Measurements from ENCODE around the gene ERBB3. TPM values are rescaled to one million over a fixed set of nuclear protein-coding genes. Genes with fewer than 3 reads are reported as not detected.

Gene ERBB3
- total and polyA plus RNA-seq, 2 experiments from 2014 or later: 56.1 to 104 TPM

GRCh38 chr12:56037161-56037560 is 42.8 kb upstream of the ERBB3 start:
- Histone ChIP-seq H3K4me3 (no peak overlapping the region), H3K4me1 (ENCODE audit: insufficient read depth) (peaks cover 6% of the 10 kb centered on the region), H3K9me3 (ENCODE audit: low read depth) (no peaks in the 10 kb centered on the region), H3K4me2 (no peak overlapping the region), H2AFZ (no peak overlapping the region), H3K9me2 (replicated peaks; ENCODE audit: insufficient read depth) (no peaks in the 10 kb centered on the region), H3K27me3 (no peaks in the 10 kb centered on the region), H3K36me3 (replicated peaks; ENCODE audit: insufficient read depth, low read depth) (no peaks in the 10 kb centered on the region), H4K20me1 (ENCODE audit: insufficient read depth, poor library complexity, severe bottlenecking) (no peaks in the 10 kb centered on the region), H3K27ac (no peak overlapping the region), H3K79me2 (peaks cover 2% of the 10 kb centered on the region)
- TF ChIP-seq EZH2 (IDR thresholded peaks at IDR 0.05; ENCODE audit: borderline replicate concordance): no peak
- TF ChIP-seq CTCF (IDR thresholded peaks at IDR 0.05; ENCODE audit: poor library complexity): no peak
- TF ChIP-seq EZH2phosphoT487 (IDR thresholded peaks at IDR 0.05; ENCODE audit: low read depth, severe bottlenecking, unreplicated experiment): no peak
- 88% methylated on average over 2 of the region's 2 CpGs for whole genome bisulfite sequencing (ENCODE audit: low lambda C conversion rate, missing lambda C conversion rate)
- DNase-seq (ENCODE audit: low spot score): no peak

GRCh38 chr12:56038022-56038655 is 41.8 kb upstream of the ERBB3 start:
- no peak for DNase-seq (ENCODE audit: low spot score)
- no peak overlapping the region for H2AFZ ChIP-seq
- TF ChIP-seq CTCF (IDR thresholded peaks at IDR 0.05; ENCODE audit: poor library complexity) (no peak), EZH2phosphoT487 (IDR thresholded peaks at IDR 0.05; ENCODE audit: low read depth, severe bottlenecking, unreplicated experiment) (no peak), EZH2 (IDR thresholded peaks at IDR 0.05; ENCODE audit: borderline replicate concordance) (no peak)
- peaks cover 6% of the 10 kb centered on the region for H4K20me1 ChIP-seq (ENCODE audit: insufficient read depth, poor library complexity, severe bottlenecking)
- peaks cover 9% of the 10 kb centered on the region for H3K4me1 ChIP-seq (ENCODE audit: insufficient read depth)
- H3K9me3 ChIP-seq (ENCODE audit: low read depth): no peaks in the 10 kb centered on the region
- H3K36me3 ChIP-seq (replicated peaks; ENCODE audit: insufficient read depth, low read depth): no peaks in the 10 kb centered on the region
- H3K9me2 ChIP-seq (replicated peaks; ENCODE audit: insufficient read depth): no peaks in the 10 kb centered on the region
- whole genome bisulfite sequencing (ENCODE audit: low lambda C conversion rate, missing lambda C conversion rate): 71% methylated on average over 2 of the region's 2 CpGs
- H3K4me3 ChIP-seq: no peak overlapping the region
- H3K79me2 ChIP-seq: peaks cover 12% of the 10 kb centered on the region
- H3K27ac ChIP-seq: no peak overlapping the region
- H3K4me2 ChIP-seq: no peak overlapping the region
- H3K27me3 ChIP-seq: no peaks in the 10 kb centered on the region

GRCh38 chr12:56040151-56040550 is 39.8 kb upstream of the ERBB3 start:
- no peak overlapping the region for H3K4me3 ChIP-seq
- H3K36me3 ChIP-seq (replicated peaks; ENCODE audit: insufficient read depth, low read depth): no peaks in the 10 kb centered on the region
- H3K9me3 ChIP-seq (ENCODE audit: low read depth): no peaks in the 10 kb centered on the region
- peaks cover 15% of the 10 kb centered on the region for H4K20me1 ChIP-seq (ENCODE audit: insufficient read depth, poor library complexity, severe bottlenecking)
- no peak overlapping the region for H2AFZ ChIP-seq
- H3K27me3 ChIP-seq: no peaks in the 10 kb centered on the region
- H3K9me2 ChIP-seq (replicated peaks; ENCODE audit: insufficient read depth): no peaks in the 10 kb centered on the region
- H3K79me2 ChIP-seq: peaks cover 30% of the 10 kb centered on the region
- DNase-seq (ENCODE audit: low spot score): no peak
- TF ChIP-seq EZH2phosphoT487 (IDR thresholded peaks at IDR 0.05; ENCODE audit: low read depth, severe bottlenecking, unreplicated experiment) (no peak), CTCF (IDR thresholded peaks at IDR 0.05; ENCODE audit: poor library complexity) (no peak), EZH2 (IDR thresholded peaks at IDR 0.05; ENCODE audit: borderline replicate concordance) (no peak)
- 89% methylated on average over 1 of the region's 1 CpG for WGBS (ENCODE audit: low lambda C conversion rate, missing lambda C conversion rate)
- H3K27ac ChIP-seq: peak overlapping the region; percentile 85
- peaks cover 14% of the 10 kb centered on the region for H3K4me1 ChIP-seq (ENCODE audit: insufficient read depth)
- H3K4me2 ChIP-seq: no peak overlapping the region
